Stimulated activated CD4-positive, alpha-beta T cell treated with anti-CD3 and anti-CD28 coated beads, Interleukin-15, amount 100 ng/mL, for 1 hour (primary cell): ENCODE measurements around the gene SNX3.

ENCODE experiments used
- DNase-seq, 2 donors: peaks; one replicate each; pipeline ENCODE4 v3.0.0-alpha.2; 2020; ENCODE audit warnings: low read depth in 1 of 2, low spot score in 1 of 2

Gene SNX3

DNA sequence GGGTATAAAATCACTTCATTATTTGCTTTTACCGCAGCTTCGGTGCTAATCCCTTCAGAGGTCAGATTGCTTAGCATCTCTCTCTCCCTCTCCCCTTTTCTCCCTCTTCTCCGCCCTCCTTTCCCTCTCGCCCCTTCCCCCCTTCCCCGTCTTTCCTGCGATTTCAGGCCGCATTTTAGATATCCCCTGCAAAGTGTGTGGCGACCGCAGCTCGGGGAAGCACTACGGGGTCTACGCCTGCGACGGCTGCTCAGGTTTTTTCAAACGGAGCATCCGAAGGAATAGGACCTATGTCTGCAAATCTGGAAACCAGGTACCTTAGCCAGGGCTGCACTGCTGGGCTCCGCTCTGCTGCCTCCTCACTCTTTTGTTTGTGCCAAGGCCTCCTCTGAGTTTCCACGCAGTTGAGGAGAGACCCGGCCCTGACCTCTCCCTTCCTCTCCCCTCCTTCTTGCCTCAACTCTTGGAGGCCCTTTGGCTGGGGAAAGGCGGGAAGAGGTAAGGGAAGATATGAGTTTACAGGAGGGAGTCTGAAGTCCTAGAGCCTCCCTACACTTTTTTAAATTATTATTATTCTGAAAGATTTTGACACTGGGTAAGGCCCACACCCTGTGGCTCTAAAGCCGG lies 89.4 kb downstream of the SNX3 start:
- DNase-seq, result no peak

DNA sequence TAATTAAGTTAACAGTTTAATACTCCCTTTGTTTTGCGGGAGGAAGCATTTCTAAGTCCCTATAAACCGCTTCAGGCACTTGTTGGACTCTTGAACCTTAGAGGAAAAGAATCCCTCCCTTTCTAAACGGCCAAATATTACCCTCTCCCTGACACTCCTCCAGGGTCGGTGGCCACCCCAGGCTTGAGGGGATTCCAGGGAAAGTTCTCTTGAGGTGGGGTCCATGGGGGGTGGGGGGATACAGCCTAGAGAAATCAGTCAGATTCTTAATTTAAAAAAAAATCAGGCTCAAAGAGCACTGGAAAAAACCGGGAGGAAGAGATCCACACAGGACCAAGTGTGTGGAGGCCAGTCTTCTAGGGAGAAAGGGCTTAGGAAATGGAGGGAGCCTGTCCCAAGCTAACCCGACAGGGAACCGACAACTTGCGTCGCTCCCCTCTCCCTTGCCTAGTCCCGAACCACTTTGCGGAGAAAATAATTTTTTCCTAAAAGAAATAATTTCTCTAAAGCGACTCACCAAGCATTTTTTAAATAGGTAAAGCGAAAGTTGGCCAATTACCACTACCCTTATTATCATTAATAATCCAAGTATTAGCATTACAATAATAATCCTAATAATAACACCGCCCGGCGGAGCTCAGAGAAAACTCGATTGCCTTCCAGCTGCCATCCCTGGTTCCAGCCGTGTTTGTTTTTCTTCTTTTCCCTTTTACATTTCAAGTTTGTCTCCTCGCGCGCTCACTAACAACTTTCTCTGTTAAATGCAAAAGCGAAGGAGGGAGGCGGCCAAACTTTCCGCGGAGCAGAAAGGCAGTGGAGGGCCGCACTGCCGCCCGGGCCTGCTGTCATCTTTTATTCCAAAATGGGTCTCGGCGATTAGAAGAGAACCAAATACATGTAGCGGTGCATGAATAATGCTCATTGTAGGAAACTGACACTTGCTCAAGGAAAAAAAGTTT lies 90.2 kb downstream of the SNX3 start:
- DNase-seq, result no peak

DNA sequence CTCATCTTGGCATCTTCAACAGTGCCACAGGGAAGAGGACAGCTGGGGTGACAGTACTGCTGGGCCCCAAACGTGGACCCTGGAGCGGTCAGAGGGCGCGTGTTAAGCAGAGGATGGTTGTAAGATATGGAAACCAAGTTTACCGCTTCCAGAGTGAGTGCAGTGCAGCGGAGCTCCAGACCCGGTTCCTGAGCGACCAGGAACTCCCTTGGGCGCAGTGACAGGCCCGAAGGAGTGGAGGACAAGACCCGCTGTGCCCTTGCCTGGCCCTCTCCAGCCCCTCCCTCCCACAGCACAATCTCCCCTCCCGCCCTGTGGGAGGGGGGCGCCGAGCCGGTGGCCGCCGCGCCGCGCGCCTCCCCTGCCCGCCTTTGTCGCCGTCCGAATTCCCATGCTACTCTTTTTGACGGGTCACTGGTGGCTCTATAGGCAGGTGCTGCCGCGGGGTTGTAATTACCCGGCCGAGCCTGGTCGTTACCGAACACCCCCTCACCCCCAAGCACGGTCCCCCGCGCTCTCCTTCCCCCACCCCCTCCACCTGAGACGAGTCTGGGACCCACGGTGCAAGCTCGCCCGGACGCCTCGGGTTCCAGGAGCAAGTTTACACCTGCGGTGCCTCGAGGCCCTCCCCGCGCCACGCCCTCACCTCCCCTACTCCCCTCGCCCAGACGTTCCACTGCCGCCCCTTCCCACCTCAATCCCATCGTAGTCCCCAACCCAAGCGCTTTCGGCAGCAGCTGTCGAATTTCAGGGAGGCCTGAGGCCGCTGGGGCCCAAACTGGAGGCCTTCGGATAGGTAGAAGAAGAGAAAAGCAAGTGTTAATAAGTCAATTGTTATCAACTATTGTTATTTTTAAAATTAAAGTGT lies 91.1 kb downstream of the SNX3 start:
- DNase-seq, result no peak

DNA sequence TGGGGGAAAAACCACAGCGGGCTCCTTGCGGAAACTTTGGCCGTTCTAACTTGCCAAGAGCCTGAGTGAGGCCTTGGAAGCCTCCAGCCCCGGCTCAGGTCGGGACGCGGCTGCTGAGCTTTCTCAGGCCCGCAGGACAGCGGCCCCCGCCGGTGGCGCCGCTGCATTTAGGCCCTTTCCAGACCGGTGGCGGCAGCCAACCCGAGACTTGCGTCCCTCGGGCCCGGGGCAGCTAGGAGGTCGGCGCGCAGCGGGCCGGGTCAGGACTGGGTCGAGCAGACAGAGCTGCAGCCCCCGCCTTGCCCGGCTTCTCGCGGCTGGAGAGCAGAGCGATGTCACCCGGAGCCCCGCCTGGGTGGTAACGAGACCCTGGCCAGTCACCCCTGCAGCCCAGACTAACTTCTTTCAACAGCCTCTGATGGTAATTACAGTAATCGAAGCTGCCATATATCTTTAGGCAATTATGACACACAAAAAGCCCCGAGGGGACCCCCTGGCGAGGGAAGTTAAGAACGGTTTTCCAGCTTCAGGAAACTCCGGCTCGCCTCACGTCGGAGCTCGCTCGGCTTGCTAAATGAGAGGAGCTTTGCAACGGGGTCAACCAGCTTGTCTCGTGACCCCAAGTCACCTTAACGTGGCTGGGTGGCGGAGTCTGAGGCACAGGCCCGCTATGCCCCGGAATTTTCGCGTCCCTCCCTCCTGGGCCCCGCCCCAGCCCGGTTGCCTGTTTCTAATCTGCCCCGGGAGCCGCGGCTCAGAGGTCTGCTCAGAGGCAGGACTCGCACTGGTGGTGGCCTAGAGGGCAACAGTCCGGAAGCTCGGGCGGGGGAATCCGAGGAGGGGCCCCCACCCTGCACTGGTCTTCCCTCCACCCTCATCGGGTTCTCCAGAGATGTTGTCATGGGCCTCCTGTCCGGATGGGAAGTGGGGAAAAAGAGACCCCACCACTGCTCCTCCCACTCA lies 92.1 kb downstream of the SNX3 start:
- no peak for DNase-seq

DNA sequence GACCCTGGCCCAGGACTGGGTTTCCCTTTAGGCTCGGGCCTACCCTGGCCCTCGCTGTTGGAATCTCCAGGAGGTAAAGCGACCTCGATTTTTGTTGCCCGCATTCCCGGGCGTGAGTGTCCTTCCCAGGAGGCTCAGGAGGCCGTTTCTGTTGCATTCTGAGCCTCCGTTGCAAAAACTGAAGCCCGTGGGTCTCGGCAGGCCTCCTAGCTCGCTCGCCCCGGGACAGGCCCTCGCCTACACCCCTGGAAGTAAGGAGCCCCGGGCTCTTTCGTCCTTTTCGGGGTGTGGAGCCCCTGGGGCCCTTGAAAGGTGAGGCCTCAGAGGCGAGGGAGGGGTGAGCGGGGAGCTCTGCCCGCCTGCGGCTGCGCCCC lies 92.8 kb downstream of the SNX3 start:
- DNase-seq, result no peak

DNA sequence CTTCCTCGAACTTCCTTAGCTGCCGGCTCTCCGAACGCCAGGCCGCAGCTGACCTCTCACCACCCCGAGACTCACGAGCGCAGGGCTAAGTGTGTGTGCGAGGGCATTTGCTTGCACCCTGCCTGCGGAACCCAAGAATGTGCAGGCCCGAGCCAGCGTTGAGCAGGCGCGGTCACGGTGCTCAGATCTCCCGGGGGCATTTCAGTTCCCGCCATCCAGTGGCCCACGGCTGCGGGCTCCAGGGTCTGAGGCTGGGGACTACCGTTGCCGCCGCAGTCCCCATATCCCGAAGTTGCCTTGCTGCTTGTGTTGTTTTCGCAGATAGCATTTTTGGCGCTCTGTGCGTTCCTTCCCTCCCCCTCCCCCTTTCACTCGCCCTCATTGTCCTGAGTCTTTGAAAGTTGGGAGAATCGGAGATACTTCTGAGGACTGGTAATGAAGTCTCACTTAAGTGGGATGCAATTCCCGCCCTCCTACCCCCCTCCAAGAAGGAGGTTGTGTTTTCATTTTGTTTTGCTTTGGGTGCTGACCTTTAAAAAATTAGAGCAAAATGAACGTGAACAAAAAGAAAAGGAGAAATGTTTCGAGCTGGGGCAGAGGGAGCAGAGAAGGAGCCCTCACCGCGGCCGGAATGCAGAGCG lies 93.3 kb downstream of the SNX3 start:
- DNase-seq, result no peak

DNA sequence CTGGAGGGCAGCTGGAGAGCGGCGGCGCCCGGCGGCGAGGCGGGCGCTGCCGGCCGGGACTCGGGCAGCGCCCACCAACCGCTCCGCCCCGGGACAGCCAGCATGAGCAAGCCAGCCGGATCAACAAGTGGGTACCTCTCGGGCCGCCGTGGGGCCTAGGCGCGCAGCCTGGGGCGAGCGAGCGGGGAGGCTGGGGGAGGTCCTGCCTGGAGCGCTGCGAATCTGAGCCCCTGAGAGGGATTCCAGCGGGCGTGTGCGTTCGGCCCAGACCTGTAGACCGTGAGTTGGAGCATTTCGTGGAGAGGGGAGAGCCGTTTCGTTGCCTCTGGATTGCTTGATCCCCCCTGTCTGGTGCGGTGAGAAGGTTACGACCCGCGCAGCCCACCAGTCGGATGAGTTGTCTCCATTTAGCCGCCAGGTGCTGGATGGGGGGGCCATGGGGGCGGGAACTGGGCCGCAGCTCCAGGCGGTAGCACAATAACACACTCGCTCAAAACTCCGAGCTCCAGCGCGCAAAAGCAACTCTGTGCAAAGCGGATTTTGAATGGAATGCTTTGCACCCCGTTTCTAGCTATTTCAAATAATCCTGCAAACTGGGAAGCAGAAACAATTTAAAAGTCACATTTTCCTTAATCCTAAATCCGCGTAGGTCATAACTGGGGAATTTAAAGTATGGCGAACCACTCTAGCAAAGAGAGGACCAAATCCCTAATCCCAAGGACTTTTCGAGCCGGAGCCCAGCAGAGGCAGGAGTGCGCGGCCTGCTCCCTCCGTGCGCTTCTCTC lies 94.0 kb downstream of the SNX3 start:
- no peak for DNase-seq

DNA sequence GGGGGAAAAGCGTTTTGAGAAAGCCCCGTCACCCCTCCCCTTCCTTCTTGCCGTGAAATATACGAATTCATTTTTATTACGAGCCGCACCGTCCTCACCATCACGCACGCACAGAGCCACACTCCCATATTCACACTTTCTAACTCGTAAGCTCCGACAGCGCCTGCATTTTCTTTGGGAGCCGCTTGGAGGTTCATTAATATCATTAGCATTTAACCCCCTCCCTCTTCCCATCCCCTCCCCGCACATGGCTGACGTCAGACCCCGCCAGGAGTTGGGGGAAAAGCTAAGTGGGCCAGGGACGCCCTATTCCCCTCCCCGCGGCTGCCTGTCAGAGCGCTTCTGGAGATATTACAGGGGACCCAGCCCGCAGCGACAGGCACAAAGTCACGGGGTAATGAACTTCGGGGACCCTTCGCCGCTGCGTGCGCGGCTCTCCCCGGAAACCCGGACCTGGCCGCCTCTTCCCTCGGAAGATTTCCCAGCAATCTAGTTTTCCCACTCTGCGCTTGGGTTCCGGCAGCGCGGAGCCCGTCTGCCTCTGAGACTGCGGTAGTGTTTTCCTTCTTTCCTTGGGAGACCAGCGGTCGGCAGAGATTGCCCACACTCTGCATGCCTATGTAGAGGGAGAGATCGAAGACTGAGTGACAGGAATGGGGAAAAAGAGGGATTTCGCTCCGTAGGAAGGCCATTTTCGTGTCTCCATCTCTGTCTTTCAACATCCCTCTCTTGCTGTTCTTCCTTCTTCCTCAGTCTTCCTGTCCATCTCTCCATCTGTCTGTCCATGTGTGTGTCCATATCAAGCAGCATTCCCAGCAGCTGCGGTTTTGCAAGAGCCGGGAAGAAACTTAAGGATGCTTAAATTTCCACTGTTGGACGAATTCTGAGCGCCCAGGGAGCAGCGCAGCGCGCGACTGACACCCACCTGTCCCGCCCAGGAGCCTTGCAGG lies 94.9 kb downstream of the SNX3 start, which contains the start of gene NR2E1:
TSS of gene NR2E1 (plus strand) at position 309 of the 950 bp plus-strand sequence. CDS start 744 bp downstream, outside the sequence.
- DNase-seq, result no peak

DNA sequence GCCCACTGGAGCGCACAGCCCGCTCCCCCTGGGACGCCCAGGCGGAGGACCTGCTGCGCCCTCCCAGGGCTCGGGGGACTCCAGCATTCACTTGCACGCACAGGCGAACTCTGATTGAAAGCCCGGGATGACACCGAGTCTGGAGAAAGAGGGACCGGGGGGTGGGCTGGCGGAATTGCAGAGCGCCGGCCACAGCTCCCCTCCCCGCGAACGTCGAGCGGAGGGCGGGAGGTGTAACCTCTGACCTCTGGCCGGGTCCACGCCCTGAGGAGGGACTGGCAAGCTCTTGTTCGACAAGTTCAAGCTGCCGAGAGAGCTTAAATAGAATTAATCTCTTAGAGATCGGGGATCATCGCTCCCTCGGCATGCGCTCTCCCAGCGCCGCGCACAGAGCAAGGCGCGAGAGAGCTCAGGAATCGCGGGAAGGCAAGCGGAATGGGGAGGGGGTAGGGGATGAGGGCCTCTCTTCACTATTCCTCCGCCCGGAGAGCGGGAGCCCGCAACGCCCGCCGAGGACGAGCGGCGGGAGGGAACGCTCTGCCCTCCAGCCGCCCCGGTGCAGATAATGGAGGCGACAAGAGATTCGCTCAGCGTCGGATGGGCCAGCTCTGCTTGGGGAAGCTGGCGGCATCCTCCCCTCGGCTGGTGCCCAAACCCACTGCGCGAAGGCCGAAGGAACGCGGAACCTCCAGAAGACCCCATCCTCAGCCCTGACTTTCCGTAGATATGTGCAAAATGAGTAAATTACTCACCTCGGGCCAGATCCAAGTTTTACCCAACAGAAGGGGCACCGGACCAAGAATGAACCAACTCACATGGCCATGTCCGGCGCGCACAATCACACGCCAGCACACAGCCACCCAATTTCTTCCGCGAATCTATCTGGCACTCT lies 95.8 kb downstream of the SNX3 start:
- no peak for DNase-seq

DNA sequence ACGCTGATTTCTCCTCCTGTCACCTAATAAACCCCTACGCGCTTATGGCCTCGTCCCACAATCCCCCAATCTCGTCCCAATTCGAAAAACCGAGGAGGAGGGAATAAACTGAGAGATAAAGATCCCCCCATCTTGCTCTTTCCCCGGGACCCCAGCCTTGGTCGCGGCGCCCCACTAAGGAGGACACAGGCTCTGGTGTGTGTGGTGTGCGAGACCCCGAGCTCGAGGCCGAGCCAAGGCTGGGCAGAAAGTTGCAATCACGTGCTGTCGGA lies 96.4 kb downstream of the SNX3 start:
- no peak for DNase-seq

DNA sequence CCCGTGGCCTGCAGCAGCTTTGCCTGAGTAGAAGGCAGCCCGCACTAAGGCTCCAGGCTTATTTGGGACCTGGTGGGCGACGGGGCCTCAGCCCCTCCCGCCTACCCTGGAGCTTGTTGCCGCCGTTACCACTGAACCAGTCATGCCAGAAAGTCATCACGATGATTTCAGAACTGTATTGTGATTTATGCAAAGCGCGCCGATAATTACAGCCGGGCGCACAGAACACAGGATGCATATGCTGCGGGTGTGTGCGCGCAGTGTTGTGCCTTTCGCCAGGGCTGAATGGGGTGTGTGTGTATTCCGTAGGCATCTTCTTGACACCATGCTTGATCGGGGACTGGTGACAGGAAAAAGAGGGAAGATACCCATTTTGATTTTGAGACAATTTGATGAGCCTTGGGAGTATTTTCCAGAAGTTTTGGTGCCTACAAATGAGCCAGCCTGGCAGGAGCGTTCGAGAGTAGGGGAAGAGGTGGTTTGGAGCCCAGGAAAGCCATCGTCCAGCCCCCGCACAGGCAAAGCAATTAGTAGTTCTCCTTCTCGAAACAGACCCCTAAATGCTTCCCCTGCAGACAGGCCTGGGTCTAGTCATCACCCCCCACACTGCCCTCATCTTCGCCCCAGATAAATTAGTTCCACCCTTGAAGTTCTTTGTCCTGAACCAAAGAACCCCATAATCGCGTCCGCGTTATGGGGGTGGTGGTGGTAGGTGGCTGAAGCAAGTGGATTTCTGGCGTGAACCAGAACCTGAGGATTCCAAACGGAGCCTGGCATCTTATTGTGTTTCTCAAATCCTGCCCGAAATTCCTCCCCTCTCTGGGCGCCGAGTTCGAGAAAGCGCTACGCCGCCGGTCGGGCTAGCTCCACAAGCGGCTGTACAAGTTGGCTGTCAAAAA lies 96.9 kb downstream of the SNX3 start:
- no peak for DNase-seq

DNA sequence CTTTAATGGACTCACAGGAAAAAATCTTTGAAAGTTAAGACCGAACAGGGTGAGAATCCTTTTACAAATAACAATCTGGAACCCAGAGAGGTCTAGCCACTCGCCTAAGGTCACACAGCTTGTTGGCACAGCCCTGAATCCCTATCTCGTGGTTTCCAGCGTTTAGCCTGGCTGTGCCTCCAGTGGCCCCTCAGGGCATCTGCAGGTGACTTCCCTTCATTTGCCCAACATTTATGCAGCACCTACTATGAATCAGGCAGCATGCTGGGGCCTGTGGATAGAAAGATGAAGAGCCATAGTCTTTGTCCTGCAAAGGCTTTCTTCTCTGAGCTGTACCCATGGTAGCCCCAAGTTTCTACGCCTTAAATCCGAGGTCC lies 97.6 kb downstream of the SNX3 start:
- no peak for DNase-seq

DNA sequence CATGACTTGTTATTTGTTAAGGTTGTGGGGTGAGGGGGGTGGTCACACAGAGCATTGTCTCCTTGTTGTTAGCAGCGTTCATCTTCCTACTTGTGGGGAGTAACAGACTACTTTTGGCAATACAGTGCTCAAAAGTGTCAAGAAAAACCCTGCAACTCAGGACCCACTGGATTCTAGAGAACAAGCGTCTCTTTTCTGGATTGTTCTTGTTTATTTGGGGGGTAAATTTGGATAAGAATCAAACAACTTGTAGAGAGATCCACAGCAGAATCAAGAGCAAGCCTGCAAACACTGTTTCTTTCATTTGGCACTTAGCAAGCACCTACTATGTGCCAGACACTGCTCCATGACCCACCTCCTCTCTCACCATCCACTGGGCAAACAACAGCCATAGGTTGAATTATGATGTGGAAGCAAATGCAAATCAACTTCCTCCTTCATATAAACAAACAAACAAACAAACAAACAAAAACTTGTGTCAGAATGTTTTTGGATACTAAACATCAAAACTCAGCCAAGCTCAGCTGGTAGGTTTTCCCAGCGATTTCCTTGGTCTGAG lies 99.0 kb downstream of the SNX3 start:
- no peak for DNase-seq
